ENCODE measurements around the gene ALK. TPM values are rescaled to one million over a fixed set of nuclear protein-coding genes. Genes with fewer than 3 reads are reported as not detected.

ALK gene
- polyA plus RNA-seq, 2 of the 4 experiments (the other 2 are of a cell fraction): not detected

DNA sequence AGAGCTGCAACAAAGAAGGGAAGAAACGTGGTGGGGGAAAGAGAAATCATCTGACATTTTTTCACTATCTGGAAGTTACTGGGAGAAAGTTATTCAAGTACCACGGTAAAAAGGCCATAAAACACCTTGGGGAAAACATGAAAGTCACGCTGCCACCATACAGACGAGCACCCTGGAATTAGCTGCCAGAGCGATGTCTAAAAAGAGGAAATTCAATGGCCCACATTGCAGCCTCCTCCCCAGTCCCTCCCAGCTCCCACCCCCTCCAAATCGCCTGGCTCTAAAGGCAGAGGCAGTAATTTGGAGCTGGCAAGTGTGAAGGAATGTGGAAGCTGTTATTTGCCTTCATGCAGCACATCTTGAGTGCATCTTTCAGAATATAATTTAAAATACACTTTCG, 192.0 kb downstream of the ALK start:
- no peak for DNase-seq (ENCODE audit: low read depth in 1 of 2, low spot score in 1 of 2)
- ChIA-PET CTCF (interaction anchor here (0.7 kb wide), 1 partner anchor 375 kb away, joined by 3 read pairs; no protein-coding TSS in a partner anchor), POLR2A (no interaction called here)
- Histone ChIP-seq H3K4me2 (no peak overlapping the region), H3K27ac (no peak overlapping the region), H3K9me3 (no peaks in the 10 kb centered on the region), H3K4me3 (no peak overlapping the region), H3K4me1 (no peaks in the 10 kb centered on the region)
- no peak for ATAC-seq
- FAIRE-seq: no peak
- TF ChIP-seq, protein P1, sequence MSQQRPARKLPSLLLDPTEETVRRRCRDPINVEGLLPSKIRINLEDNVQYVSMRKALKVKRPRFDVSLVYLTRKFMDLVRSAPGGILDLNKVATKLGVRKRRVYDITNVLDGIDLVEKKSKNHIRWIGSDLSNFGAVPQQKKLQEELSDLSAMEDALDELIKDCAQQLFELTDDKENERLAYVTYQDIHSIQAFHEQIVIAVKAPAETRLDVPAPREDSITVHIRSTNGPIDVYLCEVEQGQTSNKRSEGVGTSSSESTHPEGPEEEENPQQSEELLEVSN (IDR thresholded peaks at IDR 0.05; ENCODE audit: borderline replicate concordance, low read depth): no peak
- TF ChIP-seq MAZ (IDR thresholded peaks at IDR 0.05; ENCODE audit: borderline replicate concordance, low read depth, low read length) (no peak), CBX8 (IDR thresholded peaks at IDR 0.05) (no peak), ELK1 (IDR thresholded peaks at IDR 0.05; ENCODE audit: low read depth, low read length) (no peak), PHF8 (IDR thresholded peaks at IDR 0.05; ENCODE audit: borderline replicate concordance, low read depth) (no peak), ESRRA (IDR thresholded peaks at IDR 0.05; ENCODE audit: borderline replicate concordance, low read length) (no peak), SREBF2 (IDR thresholded peaks at IDR 0.05) (no peak), RARB (CRISPR knock-in tag; IDR thresholded peaks at IDR 0.05) (no peak), NPAS2 (CRISPR knock-in tag; IDR thresholded peaks at IDR 0.05; ENCODE audit: borderline replicate concordance) (no peak), FOSB (CRISPR knock-in tag; IDR thresholded peaks at IDR 0.05) (no peak), ZFP36 (IDR thresholded peaks at IDR 0.05; ENCODE audit: borderline replicate concordance, partially characterized antibody) (no peak), NFE2L2 (conservative IDR thresholded peaks at IDR 0.05; ENCODE audit: low read length) (no peak), RAD21 (conservative IDR thresholded peaks at IDR 0.05 in 1 of 2, IDR thresholded peaks at IDR 0.05 in 1 of 2) (no peak), ZNF302 (CRISPR knock-in tag; IDR thresholded peaks at IDR 0.05) (no peak)
- whole genome bisulfite sequencing (ENCODE audit: missing lambda C conversion rate): 26% methylated on average over 7 of the region's 7 CpGs

DNA sequence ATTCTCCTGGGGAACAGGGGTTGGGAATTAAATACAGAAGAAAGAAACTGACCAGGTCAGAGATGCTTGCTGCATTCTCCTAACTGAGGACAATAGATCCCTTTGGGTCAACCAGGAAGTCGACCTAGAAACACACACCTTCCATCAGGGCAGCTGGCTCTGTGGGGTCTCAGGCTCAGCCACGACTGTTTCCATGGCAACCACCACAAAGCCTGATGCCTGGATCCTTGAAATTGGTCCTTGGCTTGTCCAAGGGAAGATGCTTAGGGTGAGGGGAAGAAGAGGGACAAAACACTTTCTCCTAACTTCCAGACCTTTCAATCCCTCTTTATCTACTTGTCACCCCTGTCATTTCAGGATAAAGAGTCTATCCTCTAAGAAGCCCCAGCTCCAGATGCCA, 194.4 kb downstream of the ALK start:
- CTCF ChIA-PET: no interaction called here
- ATAC-seq: no peak
- 3% methylated on average over 2 of the region's 2 CpGs for WGBS (ENCODE audit: missing lambda C conversion rate)

More for the DNA sequence above, 194.4 kb downstream of the ALK start:
- POLR2A ChIA-PET: no interaction called here
- H3K4me2 ChIP-seq: no peak overlapping the region
- no peak overlapping the region for H3K27ac ChIP-seq
- FAIRE-seq (no peak), DNase-seq (ENCODE audit: low read depth in 1 of 2, low spot score in 1 of 2) (no peak)
- no peak overlapping the region for H3K4me3 ChIP-seq
- H3K9me3 ChIP-seq: no peaks in the 10 kb centered on the region
- H3K4me1 ChIP-seq: peaks cover 12% of the 10 kb centered on the region
- TF ChIP-seq NR3C1 (IDR thresholded peaks at IDR 0.05) (no peak), RFX5 (IDR thresholded peaks at IDR 0.05) (no peak), KDM5A (IDR thresholded peaks at IDR 0.05) (no peak), MAFK (IDR thresholded peaks at IDR 0.05; ENCODE audit: partially characterized antibody) (no peak), RCOR1 (IDR thresholded peaks at IDR 0.05; ENCODE audit: low read depth, low read length) (no peak), HOXB5 (CRISPR knock-in tag; IDR thresholded peaks at IDR 0.05) (no peak), RAD21 (conservative IDR thresholded peaks at IDR 0.05 in 1 of 2, IDR thresholded peaks at IDR 0.05 in 1 of 2) (no peak), ELK1 (IDR thresholded peaks at IDR 0.05; ENCODE audit: low read depth, low read length) (no peak), CHD2 (IDR thresholded peaks at IDR 0.05; ENCODE audit: low read length, partially characterized antibody) (no peak), BHLHE40 (IDR thresholded peaks at IDR 0.05; ENCODE audit: low read depth, low read length) (no peak), ZNF302 (CRISPR knock-in tag; IDR thresholded peaks at IDR 0.05) (no peak)
- TF ChIP-seq, protein P2, sequence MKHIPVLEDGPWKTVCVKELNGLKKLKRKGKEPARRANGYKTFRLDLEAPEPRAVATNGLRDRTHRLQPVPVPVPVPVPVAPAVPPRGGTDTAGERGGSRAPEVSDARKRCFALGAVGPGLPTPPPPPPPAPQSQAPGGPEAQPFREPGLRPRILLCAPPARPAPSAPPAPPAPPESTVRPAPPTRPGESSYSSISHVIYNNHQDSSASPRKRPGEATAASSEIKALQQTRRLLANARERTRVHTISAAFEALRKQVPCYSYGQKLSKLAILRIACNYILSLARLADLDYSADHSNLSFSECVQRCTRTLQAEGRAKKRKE (CRISPR knock-in tag; IDR thresholded peaks at IDR 0.05; ENCODE audit: low read depth): no peak

Data from A549 (cell line).